ENCODE results near the gene CCDC91. TPM values are rescaled to one million over a fixed set of nuclear protein-coding genes. Genes with fewer than 3 reads are reported as not detected.

The CCDC91 gene
- total RNA-seq, 2 donors from 2014 or later = 62.5 to 65.3 TPM

DNA sequence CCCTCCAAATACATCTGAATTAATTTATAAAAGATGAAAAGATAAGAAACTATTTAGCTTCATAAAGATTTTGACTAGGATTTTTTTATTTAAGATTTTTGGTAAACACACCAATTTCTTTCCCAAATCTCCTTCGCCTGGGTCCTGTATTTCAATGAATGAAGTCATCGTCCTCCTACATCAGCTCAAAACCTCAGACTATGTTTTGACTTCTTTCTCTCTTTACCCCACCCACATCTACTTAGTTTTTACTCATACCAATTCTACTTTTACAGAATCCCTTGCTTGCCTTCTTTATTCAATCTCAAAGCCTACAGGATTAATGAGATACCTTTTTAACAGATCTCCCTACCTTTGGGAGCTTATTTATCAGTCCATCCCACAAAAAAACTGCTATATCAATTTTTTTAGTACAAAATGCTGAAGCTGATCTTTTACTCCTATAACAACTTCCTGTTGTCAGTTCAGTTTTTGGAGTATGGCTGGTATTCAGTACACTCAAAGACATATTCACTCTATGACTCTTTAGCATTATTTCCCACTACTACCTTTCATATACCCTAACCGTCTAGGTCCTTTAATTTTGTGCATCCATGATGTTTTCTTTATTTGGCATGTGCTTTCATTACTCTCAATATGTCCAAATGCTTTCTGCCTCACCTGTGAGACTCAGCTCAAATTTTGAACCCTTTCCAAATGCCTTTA lies 18.7 kb upstream of the CCDC91 start:
- no peaks in the 10 kb centered on the region for H3K9me3 ChIP-seq (ENCODE audit: control insufficient read depth, low read length, poor library complexity, severe bottlenecking)
- ATAC-seq = no peak

DNA sequence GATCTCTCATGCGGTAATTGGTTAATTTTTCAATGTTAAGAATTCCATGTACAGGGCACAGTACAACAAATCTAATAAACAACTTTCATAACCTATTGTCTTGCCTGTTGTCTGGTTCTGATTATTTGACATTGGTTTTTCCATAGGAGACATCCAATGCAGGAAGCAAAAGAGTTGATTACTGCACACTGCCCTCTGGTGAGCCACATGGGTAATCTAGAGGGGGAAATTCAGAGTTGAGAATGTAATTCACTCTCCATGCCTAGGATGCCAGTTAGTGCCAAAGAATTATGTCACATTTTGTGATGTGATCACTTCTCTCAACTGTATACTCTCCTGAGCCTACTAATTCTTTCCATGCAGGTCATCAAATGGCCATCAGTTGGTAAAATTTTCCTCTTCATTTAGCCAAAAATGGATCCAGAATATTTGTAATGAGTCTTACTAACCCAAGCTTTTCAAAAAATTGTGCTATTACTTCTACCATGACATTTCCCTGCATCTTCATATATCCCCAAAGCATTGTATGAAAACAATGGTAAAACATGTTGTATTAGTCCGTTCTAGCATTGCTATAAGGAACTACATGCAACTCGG lies 17.7 kb upstream of the CCDC91 start:
- Mint-ChIP-seq H3K4me3 (no peak overlapping the region), H3K27ac (no peak overlapping the region), H3K36me3 (ENCODE audit: low read depth) (no peaks in the 10 kb centered on the region), H3K27me3 (no peaks in the 10 kb centered on the region), H3K4me1 (peaks cover 7% of the 10 kb centered on the region)
- DNase-seq = no peak
- peak; percentile 41 for ATAC-seq
- no peaks in the 10 kb centered on the region for H3K9me3 ChIP-seq (ENCODE audit: control insufficient read depth, low read length, poor library complexity, severe bottlenecking)

More for the DNA sequence above, 18.7 kb upstream of the CCDC91 start:
- DNase-seq = no peak
- Mint-ChIP-seq H3K27ac (peak overlapping the region; percentile 77), H3K27me3 (no peaks in the 10 kb centered on the region), H3K4me1 (peaks cover 7% of the 10 kb centered on the region), H3K4me3 (no peak overlapping the region), H3K36me3 (ENCODE audit: low read depth) (no peaks in the 10 kb centered on the region)

DNA sequence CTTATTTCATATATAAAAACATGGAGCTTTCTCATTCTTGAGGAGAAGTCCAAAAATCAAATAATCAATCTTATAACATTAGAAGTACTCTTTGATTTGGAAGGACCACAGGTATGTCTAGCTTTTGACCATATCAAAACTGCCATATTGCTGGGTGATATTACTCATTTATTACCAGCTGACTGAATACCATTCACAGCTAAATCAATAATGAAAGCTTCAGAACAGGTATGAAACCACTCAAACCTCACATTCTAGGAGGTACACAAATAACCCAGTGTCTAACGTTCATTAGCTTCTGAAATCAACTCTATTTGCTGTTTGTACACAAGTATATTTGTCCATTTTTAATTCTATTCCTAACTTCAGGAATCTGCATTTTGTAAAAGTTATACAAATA lies 16.8 kb upstream of the CCDC91 start:
- H3K27me3 Mint-ChIP-seq = no peaks in the 10 kb centered on the region
- ATAC-seq (no peak), DNase-seq (no peak)
- no peak overlapping the region for H3K27ac Mint-ChIP-seq
- no peak overlapping the region for H3K4me3 Mint-ChIP-seq
- no peaks in the 10 kb centered on the region for H3K9me3 ChIP-seq (ENCODE audit: control insufficient read depth, low read length, poor library complexity, severe bottlenecking)
- H3K36me3 Mint-ChIP-seq (ENCODE audit: low read depth) = no peaks in the 10 kb centered on the region
- peaks cover 7% of the 10 kb centered on the region for H3K4me1 Mint-ChIP-seq

DNA sequence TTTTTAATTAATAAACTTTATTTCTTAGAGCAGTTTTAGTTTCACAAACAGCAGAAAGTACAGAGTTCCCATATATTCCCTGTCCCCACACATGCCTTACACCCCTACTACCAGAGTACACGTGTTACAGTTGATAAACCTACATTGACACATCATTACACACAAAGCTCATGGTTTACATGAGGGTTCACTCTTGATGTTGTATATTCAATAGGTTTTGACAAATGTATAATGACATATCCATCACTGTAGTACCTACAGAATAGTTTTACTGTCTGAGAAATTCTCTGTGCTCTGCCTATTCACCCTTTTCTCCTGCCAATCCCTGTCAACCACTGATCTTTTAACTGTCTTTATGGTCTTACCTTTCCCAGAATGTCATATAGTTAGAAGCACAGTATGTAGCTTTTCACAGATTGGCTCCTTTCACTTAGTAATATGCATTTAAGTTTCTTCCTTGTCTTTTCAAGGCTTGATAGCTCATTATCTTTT lies 15.1 kb upstream of the CCDC91 start:
- no peak for DNase-seq
- Mint-ChIP-seq H3K27ac (no peak overlapping the region), H3K4me1 (peaks cover 7% of the 10 kb centered on the region), H3K27me3 (no peaks in the 10 kb centered on the region), H3K4me3 (no peak overlapping the region), H3K36me3 (ENCODE audit: low read depth) (no peaks in the 10 kb centered on the region)
- no peaks in the 10 kb centered on the region for H3K9me3 ChIP-seq (ENCODE audit: control insufficient read depth, low read length, poor library complexity, severe bottlenecking)
- no peak for ATAC-seq

DNA sequence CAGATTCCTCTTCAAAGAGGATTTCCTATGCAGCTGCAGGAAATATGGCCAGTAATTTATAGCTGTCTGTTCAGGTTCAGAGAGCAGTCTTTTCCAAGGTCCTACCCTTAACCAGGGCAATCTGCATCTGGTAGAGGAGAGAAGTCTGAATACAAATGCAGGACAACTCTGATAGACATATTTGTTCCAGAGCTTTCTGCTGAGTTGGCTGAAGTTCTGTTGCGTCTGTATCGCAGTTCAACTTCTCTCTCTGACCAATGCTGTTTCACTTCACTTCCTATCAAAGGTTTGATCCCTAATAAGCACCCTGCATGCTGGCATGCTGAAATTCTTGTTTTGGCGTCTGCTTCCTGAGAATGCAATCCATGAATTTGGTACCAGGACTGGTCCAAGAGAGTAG lies 14.0 kb upstream of the CCDC91 start:
- no peak for ATAC-seq
- H3K36me3 Mint-ChIP-seq (ENCODE audit: low read depth) = no peaks in the 10 kb centered on the region
- H3K4me3 Mint-ChIP-seq = no peak overlapping the region
- H3K9me3 ChIP-seq (ENCODE audit: control insufficient read depth, low read length, poor library complexity, severe bottlenecking) = no peaks in the 10 kb centered on the region
- H3K27ac Mint-ChIP-seq = no peak overlapping the region
- no peaks in the 10 kb centered on the region for H3K27me3 Mint-ChIP-seq
- DNase-seq = no peak
- peaks cover 6% of the 10 kb centered on the region for H3K4me1 Mint-ChIP-seq

DNA sequence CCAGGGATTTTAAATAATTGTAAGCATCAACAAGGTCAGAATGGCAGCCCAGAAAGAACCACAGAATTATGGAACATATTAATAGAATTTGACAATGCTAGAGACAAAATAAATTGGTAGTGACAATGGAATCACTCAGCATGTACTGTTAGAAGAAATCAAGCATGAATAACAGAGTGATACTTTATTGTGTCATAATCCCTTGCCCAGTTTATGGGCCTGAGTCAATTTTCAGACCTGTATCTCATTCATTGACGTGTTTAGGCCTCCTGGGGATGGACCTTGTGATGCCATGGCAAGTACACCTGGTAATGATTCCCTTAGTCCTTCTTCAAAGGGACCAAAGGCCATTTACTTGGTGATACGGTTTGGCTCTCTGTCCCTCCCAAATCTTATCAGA lies 12.8 kb upstream of the CCDC91 start:
- H3K9me3 ChIP-seq (ENCODE audit: control insufficient read depth, low read length, poor library complexity, severe bottlenecking) = no peaks in the 10 kb centered on the region
- DNase-seq (no peak), ATAC-seq (no peak)
- Mint-ChIP-seq H3K27me3 (no peaks in the 10 kb centered on the region), H3K4me1 (no peaks in the 10 kb centered on the region), H3K27ac (no peak overlapping the region), H3K4me3 (no peak overlapping the region), H3K36me3 (ENCODE audit: low read depth) (no peaks in the 10 kb centered on the region)

DNA sequence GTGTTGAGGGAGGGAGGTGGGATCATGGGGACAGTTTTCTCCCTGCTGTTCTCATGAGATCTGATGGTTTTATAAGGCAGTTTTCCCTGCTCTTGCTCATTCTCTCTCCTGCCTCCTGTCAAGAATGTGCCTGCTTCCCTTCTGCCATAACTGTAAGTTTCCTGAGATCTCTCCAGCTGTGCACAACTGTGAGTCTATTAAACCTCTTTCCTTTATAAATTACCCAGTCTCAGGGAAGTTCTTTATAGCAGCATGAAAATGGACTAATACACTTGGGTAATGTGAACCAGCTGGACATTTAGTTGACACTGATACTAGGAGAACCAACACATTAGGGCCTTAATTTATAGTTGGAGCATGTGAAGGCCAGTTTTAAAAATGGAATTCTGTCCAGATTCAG lies 12.4 kb upstream of the CCDC91 start:
- DNase-seq (no peak), ATAC-seq (no peak)
- H3K36me3 Mint-ChIP-seq (ENCODE audit: low read depth) = no peaks in the 10 kb centered on the region
- no peak overlapping the region for H3K27ac Mint-ChIP-seq
- H3K27me3 Mint-ChIP-seq = no peaks in the 10 kb centered on the region
- no peaks in the 10 kb centered on the region for H3K4me1 Mint-ChIP-seq
- H3K9me3 ChIP-seq (ENCODE audit: control insufficient read depth, low read length, poor library complexity, severe bottlenecking) = no peaks in the 10 kb centered on the region
- H3K4me3 Mint-ChIP-seq = no peak overlapping the region

DNA sequence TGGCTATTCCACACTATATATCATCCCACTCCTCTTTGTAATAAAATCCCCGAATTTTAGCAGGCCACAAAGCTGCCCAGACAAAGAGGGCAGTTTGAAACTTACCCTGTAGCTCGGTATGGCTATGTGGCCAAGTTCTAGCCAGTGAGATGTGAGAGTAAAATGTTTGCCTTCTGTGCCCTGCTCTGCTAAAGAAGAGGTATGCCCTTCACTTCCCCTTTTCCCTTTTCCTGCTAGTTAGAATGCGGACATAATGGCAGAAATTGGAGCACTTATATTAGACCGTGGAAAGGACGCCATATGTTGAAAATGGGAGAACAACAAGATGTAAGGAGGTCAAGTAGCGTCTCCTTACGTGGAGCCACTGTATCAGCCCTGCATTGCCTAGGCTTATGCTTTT lies 11.5 kb upstream of the CCDC91 start:
- DNase-seq (no peak), ATAC-seq (no peak)
- no peaks in the 10 kb centered on the region for H3K9me3 ChIP-seq (ENCODE audit: control insufficient read depth, low read length, poor library complexity, severe bottlenecking)
- Mint-ChIP-seq H3K36me3 (ENCODE audit: low read depth) (peaks cover 2% of the 10 kb centered on the region), H3K4me1 (no peaks in the 10 kb centered on the region), H3K27me3 (no peaks in the 10 kb centered on the region), H3K27ac (no peak overlapping the region), H3K4me3 (no peak overlapping the region)

DNA sequence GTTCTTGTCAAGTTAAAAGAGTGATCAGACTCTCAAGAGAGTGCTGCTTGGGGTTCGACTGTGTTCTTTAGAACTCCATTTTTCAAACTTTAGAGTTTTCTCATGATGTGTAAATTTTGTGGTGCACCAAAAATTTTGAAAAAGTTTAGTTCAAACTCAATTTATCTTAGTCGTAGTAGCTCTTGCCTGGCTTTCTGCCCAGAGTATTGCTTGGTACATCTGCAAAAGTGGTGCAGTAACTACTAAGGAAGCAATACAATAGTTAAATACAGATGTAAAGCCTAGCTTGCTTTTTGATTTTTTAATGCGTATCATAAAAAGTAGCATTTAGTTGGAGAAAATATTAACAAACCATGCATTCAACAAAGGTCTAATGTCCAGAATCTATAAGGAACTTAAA lies 9.5 kb upstream of the CCDC91 start:
- no peaks in the 10 kb centered on the region for H3K27me3 Mint-ChIP-seq
- ATAC-seq (no peak), DNase-seq (no peak)
- no peak overlapping the region for H3K4me3 Mint-ChIP-seq
- H3K4me1 Mint-ChIP-seq = no peaks in the 10 kb centered on the region
- H3K36me3 Mint-ChIP-seq (ENCODE audit: low read depth) = peaks cover 2% of the 10 kb centered on the region
- no peak overlapping the region for H3K27ac Mint-ChIP-seq
- no peaks in the 10 kb centered on the region for H3K9me3 ChIP-seq (ENCODE audit: control insufficient read depth, low read length, poor library complexity, severe bottlenecking)

DNA sequence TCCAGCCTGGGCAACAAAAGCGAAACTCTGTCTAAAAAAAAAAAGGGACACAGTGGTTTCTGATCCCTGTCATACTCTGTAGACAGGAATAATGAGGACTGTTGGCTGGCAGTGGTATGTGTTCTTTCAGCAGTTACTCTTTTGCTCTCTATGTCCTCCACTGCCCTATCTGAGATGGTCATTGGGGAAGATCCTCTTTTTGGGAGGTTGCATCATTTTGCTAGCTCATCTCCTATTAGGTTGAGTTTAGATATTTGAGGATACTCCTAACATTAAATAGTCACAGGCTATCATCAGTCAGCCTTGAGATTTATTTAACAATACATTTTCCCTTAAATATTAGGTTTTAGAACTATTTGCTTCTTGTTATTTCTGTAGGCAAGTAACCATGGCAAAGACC lies 5.9 kb upstream of the CCDC91 start:
- H3K9me3 ChIP-seq (ENCODE audit: control insufficient read depth, low read length, poor library complexity, severe bottlenecking) = no peaks in the 10 kb centered on the region
- Mint-ChIP-seq H3K27me3 (no peaks in the 10 kb centered on the region), H3K4me3 (no peak overlapping the region), H3K4me1 (peaks cover 2% of the 10 kb centered on the region), H3K27ac (no peak overlapping the region), H3K36me3 (ENCODE audit: low read depth) (peaks cover 2% of the 10 kb centered on the region)
- ATAC-seq (no peak), DNase-seq (no peak)

DNA sequence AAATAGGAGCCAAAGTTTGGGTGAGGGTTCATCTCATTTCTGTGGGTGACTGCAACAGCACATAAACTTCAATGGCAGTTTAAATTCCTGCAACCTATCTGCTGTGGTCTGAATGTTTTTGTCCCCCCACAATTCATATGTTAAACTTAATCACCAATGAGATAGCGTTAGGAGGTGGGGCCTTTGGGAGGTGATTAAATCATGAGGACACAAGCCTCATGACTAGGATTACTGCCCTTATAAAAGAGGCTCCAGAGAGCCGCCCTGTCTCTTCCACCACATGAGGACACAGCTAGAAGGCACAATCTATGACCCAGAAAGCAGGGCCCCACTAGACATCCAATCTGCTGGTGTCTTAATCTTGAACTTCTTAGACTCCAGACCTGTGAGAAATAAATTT lies 3.8 kb upstream of the CCDC91 start:
- Mint-ChIP-seq H3K27me3 (no peaks in the 10 kb centered on the region), H3K4me3 (no peak overlapping the region), H3K27ac (no peak overlapping the region), H3K4me1 (peaks cover 16% of the 10 kb centered on the region), H3K36me3 (ENCODE audit: low read depth) (peaks cover 2% of the 10 kb centered on the region)
- no peaks in the 10 kb centered on the region for H3K9me3 ChIP-seq (ENCODE audit: control insufficient read depth, low read length, poor library complexity, severe bottlenecking)
- no peak for DNase-seq
- ATAC-seq = no peak

DNA sequence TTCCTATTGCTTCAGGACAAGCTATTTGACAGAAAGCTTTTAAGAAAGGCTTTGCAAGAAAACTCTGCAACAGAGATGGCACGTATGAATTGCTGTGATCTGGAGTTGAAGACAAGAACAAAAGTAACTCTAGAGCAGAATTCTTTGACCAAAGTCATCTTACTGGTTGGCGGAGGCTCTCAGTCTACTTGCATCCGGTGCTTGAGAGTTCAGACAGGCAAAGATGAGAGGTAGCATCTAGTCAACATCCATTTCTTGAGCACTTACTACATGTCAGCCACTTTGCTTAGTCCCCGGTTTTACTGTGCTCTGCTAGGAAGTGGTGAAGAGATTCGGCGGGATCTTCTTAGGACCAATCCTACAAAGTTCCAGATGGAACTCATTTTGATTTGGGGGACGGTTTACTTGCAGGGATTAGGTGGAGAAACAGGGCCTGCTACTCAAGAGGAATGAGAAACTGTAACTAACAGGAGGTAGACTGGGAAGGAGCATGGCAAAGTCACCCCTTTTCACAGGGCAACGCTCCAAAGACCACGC lies 404 bp upstream of the CCDC91 start:
- ATAC-seq (no peak), DNase-seq (no peak)
- peaks cover 28% of the 10 kb centered on the region for H3K4me1 Mint-ChIP-seq
- H3K27ac Mint-ChIP-seq = peak overlapping the region; percentile 98
- H3K9me3 ChIP-seq (ENCODE audit: control insufficient read depth, low read length, poor library complexity, severe bottlenecking) = no peaks in the 10 kb centered on the region
- H3K4me3 Mint-ChIP-seq = peak overlapping the region; percentile 95
- no peaks in the 10 kb centered on the region for H3K36me3 Mint-ChIP-seq (ENCODE audit: low read depth)
- H3K27me3 Mint-ChIP-seq = no peaks in the 10 kb centered on the region

DNA sequence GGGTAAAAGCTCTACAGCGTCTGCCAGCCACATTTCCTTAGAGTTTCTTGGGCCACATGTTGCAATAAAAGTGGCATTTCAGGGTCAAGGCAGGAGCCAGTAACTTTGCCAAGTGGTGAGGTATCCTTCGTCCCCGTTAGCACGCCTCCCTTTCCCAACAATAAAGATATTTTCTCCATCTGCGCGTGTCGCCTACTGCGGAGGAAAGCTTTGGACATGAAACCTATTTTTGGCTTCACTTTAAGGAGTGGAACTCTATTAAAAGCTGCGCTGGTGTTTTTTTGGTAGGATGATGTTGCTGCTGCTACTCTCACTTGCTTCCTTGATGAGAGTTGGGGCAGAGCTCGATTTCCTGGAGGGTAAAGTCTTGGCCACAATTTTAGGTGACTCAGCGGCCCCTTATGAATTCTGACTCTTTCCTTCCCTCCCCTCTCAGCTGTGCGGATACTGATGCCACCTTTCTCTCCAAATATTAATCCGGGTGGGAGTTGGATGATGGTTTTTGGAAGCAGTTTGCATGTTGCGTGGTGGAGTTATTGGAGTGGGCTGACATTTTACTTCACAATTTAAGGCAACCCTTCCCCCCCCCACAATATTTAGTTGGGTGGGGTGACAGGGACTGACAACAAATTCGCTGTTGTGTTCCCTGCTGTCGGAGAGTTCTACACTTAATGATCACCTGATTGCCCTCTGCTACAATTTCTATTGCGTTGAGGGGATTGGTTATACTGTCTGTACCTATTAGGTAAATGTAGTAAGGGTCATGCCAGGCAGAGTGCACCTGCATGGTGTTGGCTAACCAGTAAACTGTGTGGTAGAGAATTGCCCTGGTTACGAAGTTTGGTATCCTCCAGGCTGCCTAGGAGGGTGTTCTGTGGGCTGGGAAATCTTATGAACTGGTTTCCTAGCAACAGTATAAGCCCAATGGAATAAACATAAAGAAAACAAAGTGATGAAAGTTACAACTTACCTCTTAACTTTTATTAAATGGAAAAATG lies 1.1 kb downstream of the CCDC91 start:
- H3K4me3 Mint-ChIP-seq = peak overlapping the region; percentile 95
- peak overlapping the region; percentile 98 for H3K27ac Mint-ChIP-seq
- H3K36me3 Mint-ChIP-seq (ENCODE audit: low read depth) = no peaks in the 10 kb centered on the region
- ATAC-seq = peak; percentile 57
- H3K4me1 Mint-ChIP-seq = peaks cover 30% of the 10 kb centered on the region
- no peaks in the 10 kb centered on the region for H3K27me3 Mint-ChIP-seq
- H3K9me3 ChIP-seq (ENCODE audit: control insufficient read depth, low read length, poor library complexity, severe bottlenecking) = no peaks in the 10 kb centered on the region
- peak in 2 of 3 donors; percentile 37 to 38 for DNase-seq
